GM21717 (cell line): ENCODE measurements around the gene REELD1.

ENCODE experiments used
- ATAC-seq: cut with Tn5 transposase; IDR thresholded peaks from one replicate; pipeline ENCODE4 v1.9.1; 2021; ENCODE audit warnings: mild to moderate bottlenecking, moderate library complexity; ENCODE audit not compliant: unreplicated experiment

The REELD1 gene

DNA sequence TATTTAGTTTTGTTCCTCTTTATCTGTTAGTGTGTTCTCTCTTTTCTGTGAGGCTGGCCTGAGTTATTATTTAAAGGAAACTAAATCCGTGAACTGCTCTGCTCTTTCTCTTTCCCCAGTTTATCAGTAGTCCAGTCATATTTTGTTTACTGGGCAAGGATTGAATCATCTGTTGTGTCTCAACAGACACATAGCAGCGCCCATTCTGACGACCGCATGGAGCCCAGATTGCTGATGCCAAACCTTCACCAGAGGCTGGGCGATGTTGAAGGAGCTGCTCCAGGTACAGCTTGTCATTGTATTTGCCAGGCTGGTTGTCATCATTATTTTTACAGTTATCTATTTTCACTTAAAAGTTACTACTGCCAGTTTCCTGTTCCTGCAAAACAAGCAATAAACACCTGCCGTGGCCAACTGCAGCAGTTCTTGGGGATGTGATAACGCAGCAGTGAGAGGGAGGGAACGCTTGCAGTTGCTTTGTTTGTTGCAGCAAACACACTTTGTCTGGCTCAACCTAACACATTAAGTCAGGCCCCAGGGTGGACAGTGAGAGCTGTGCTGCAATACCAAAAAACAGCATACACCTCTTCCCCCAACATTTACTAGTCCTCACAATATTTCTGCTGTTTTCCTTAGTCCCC, 10.1 kb downstream of the REELD1 start:
- no peak for ATAC-seq

DNA sequence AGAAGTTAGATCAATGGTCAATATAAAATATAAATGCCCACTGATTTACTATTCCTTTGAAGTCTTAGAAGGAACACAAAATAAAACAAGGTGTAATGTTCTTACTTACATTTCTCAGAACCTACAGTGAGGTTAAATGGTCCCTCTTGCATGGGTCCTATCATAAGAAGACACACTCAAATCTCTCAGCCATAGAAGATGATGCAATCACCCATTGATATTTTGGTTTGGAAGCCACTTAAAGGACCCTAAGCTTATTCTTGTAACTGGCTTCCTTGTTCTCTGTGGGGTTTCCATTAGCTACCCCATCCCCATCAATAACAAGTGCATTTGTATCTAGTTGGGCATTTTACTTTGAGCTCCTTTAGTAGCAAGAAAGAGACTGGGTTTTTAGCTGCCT, 15.1 kb downstream of the REELD1 start:
- ATAC-seq: no peak

GRCh38 chr4:146232131-146232722, 17.9 kb downstream of the REELD1 start:
- no peak for ATAC-seq

DNA sequence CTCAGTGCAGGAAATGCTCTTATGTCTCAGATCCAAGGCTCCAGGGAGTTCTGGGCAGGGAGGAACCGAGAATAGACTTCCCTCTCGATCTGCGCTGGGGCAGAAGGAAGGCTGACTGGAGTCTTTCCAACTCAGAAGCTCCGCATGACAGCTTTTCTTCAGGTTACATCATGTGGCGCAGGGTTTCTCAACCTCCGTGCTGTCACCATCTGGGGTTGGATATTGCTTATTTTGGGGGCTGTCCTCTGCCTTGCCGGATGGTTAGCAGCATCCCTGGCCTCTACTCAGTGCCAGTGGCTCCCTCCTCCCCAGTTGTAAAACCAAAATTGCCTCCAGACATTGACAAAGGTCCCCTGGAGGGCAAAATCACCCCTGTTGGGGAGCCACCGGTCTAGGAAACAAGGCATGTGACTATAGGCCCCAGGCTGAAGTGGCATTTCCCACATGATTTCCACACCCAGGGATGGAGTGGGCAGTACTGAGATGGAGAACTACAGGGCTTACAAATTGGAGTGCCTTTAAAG, 21.4 kb downstream of the REELD1 start:
- no peak for ATAC-seq

DNA sequence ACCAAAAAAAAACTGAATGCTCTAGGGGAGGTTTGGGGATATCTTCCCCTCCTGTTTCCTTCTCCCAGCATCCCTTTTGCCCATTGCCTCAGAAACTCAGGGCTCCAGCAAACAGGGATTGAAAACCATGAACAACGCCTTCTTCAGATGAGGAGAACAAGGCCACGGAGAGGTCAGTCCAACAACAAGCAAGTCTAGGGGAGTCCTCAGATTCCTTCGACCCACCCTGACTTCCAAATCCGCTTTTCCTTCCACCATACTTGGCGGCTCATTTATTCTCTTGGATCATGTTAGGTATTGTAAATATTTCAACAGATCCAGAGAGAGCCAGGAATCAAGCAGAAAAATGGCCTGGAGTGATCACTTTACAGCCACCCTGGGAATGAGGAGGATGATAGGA, 21.9 kb downstream of the REELD1 start:
- ATAC-seq: no peak

DNA sequence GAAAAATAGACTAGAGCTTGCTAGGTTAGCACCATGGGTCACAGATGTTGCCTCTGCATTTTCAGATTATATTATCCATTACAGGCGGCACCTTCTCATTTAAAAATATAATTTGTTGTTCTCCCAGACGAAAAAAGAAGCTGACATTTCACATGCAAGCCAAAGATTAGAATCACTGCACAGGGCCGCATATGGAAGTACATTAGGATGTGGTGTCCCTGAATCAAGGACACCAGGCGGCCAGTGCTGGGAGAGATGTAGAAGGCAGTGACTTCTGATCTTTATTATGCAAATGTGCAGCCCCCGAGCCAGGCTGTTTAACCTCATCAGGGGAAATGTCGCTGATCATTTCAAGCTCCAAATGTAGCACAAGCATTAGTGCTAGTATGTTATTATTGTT, 22.8 kb downstream of the REELD1 start:
- ATAC-seq: no peak

DNA sequence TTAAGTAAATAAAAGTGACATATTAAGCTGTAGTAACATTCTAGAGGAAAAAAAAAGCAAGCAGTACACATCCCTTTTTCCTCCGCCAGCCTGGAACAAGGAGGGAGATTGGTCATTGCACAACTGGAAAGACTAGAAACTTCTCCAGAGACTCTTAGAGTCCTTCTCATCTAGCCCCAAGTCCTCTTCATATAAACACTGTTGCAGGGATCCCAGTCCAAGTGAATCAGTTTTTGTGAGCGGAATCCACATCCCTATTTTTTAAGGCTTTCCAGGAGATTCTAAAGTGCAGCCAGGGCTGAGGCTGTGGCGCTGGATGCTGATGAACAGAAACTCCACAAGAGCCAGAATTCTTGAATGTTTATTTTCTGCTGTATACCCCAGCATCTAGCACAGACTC, 23.8 kb downstream of the REELD1 start:
- no peak for ATAC-seq

DNA sequence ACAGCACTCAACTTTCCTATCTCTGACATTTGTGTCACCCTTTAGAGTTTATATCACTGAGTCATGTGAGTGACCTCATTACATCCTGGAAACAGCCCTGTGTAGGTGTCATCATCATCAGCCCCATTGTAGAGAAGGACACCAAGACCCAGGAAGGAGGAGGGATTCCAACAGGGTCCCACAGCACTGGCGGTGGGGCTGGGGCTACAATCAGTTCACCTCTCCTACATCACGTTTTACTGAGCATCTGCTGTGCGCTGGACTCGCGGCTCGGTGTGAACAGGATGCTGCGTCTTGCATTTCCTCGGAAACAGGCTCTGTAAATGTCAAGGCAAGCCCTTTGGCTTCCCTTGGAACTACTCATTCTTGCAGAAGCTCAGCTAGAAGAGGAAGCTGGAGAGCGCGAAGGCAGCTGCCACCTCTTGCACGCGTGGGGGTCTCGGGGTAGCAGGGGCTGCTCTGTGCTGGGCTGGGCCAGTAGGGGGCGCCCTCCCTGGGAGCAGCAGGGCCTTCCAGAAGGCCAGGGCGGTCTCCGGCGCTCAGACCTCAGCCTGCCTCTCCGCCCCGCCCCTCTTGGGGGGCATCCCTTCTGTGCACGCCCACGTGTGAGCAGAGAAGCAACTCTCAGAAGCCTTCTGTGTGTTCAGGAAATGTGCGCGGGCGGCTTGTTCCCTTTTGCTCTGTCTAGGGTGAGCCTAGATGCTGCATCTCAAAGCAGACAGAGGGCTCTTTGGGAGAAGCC, 29.0 kb downstream of the REELD1 start:
- ATAC-seq: peak; percentile 68

- no peak for ATAC-seq
These were observed 29.5 kb downstream of the REELD1 start for GRCh38 chr4:146243883-146244277.

DNA sequence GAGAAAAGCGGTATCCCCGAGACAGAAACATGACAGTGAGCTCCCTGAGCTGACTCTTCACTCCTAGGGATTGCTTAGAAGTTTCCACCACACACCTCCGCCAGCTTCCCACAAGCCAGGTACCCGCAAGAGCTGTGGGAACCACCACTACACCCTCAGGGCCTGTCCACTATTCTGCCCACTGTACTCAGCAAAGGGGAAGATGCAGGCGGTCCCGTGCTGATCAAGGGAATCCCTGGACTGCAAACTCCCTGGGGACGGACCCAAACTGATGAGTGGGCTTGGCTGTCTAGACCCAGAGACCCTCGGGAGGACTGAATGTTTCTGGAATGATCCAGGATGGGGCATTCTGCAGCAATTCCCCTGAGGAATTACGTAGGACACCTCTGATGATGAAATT, 30.2 kb downstream of the REELD1 start:
- ATAC-seq: no peak

- ATAC-seq: no peak
These were observed 30.9 kb downstream of the REELD1 start for GRCh38 chr4:146245246-146245645.

- no peak for ATAC-seq
These were observed 31.5 kb downstream of the REELD1 start for GRCh38 chr4:146245850-146246249.

GRCh38 chr4:146246381-146246780, 32.0 kb downstream of the REELD1 start:
- no peak for ATAC-seq

GRCh38 chr4:146247356-146247755, 33.0 kb downstream of the REELD1 start:
- ATAC-seq: no peak

DNA sequence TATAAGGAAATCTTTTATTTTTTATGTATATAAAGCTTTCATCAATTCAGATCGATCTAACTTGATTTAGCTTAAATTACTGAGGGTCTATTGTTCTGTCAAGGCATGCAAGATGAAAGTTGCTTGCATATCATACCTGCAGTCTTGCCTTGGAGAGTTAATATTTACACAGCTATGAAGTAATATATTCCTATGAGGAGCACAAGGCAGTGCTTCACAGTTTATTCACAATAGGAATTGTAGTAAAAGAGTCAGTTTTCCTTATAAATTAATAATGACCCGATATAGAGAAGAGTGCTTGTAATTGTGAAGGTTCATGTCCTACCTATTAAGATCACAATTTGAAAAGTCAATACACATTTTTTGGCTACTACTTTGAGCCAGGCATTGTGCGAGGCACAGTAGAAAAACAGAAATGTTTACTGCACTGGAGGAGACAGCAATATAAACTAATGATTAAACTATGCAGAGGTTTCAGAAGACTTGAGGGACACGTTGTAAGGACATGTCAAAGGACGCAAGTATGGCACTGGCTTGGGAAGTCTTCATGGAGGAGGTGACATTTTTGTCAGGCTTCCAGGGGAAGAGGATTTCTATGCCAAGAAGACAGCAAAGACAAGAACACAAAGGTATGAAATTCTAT, 38.8 kb downstream of the REELD1 start:
- ATAC-seq: no peak

DNA sequence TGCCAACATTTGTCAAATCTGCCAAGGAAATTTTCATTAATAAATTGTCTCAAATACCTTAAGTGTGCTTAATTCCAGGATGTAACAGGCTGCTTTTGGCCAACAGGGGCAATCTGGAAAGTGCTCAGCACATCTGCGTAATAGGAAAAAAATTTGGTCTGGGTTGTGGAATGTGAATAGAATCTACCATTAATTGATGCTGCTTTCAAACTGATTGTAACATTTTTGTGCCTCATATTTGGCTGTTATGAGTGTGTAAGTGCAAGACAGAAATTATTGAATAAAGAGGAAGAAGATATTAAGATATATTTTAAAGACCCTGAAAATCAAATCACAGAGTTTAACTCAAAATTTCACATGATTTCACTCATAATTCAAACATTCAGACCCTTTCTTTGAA, 41.1 kb downstream of the REELD1 start:
- ATAC-seq: no peak

GRCh38 chr4:146255874-146256273, 41.5 kb downstream of the REELD1 start:
- ATAC-seq: no peak

GRCh38 chr4:146256328-146256727, 42.0 kb downstream of the REELD1 start:
- no peak for ATAC-seq

DNA sequence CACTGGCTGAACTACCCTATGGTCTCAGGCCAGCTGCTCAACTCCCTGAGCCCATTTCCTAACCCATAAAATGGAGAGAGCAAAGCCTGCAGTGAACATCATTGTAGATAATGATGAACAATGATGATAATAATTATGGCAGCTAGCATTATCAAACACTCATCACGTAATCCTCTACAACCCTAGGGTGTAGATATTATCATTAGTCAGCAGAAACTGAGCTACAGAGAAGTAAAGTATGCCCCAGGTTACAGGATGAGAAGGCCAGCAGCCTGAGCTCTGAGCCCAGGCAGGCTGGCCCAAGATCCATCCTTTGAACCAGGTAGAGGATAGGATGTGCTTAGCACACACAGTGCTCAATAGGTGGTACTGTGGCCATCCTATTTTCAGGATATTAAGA, 43.2 kb downstream of the REELD1 start:
- ATAC-seq: no peak

DNA sequence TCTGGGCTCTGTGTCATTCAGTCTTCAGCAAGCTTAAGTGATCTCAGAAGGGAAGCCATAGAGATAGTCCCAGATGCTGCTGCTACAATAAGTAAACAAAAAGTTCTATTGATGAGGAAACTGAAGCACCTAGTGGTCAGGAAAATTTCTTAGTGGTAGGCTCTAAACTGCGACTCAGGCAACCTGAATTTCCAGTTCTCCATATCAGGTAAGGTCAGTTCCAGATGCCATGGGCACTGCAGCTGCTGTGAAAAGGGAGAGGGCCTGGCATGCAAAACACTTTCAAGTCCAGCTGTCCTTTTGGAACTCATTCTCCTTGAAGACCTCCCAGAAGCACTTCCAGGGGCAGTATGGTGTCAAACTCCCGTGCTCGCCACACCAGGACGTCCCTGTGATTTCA, 46.2 kb downstream of the REELD1 start:
- no peak for ATAC-seq

DNA sequence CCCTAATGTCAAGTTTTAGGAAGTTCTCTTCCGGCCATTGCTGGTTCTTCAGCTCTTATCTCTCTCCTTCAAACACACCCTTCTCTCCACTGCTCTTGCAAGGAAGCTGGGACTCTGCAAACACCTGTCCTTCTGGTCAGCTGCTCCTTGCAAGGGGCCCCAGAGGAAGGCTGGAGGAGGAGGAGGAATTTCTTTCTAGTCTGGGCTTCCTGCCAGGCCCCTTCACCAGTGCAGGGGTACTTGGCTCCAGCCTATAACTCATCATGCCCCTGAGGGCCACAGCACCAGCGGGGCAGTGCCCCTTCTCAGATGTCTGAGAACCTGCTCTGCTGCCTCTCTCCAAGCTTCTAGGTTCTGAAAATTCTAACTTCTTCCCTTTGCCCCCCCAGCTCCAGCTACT, 46.7 kb downstream of the REELD1 start:
- no peak for ATAC-seq

GRCh38 chr4:146263793-146264192, 49.5 kb downstream of the REELD1 start:
- no peak for ATAC-seq
